Neuronal stem cell (in vitro differentiated cells): ENCODE measurements around the gene WFS1.

Experiments
- DNase-seq: peaks from one replicate; pipeline ENCODE4 v3.0.0-alpha.2; 2013; ENCODE audit warnings: low spot score
- H2AFZ ChIP-seq: one replicate; pipeline ENCODE4 v1.6.1; 2013; ENCODE audit warnings: mild to moderate bottlenecking, low read length, inconsistent platforms
- H2AK5ac ChIP-seq: 2 replicates; pipeline ENCODE4 v1.6.1; 2013; ENCODE audit warnings: low read depth, mild to moderate bottlenecking, inconsistent platforms, low read length, moderate library complexity, mixed read lengths
- H2BK120ac ChIP-seq: 2 replicates; pipeline ENCODE4 v1.6.1; 2013; ENCODE audit warnings: low read depth, mild to moderate bottlenecking, inconsistent platforms, low read length, moderate library complexity, mixed read lengths
- H2BK12ac ChIP-seq: one replicate; pipeline ENCODE4 v1.6.1; 2013; ENCODE audit warnings: low read length, inconsistent platforms
- H2BK15ac ChIP-seq: 2 replicates; pipeline ENCODE4 v1.6.1; 2013; ENCODE audit warnings: mild to moderate bottlenecking, low read length, inconsistent platforms, mixed read lengths
- H2BK5ac ChIP-seq: one replicate; pipeline ENCODE4 v1.6.1; 2013; ENCODE audit warnings: inconsistent platforms, mild to moderate bottlenecking, low read length, moderate library complexity
- H3K14ac ChIP-seq: one replicate; pipeline ENCODE4 v1.6.1; 2013; ENCODE audit warnings: low read length, inconsistent platforms
- H3K18ac ChIP-seq: 2 replicates; pipeline ENCODE4 v1.6.1; 2013; ENCODE audit warnings: low read length, inconsistent platforms
- H3K23ac ChIP-seq: 2 replicates; pipeline ENCODE4 v1.6.1; 2013; ENCODE audit warnings: low read depth, mild to moderate bottlenecking, mixed read lengths, low read length, inconsistent platforms; ENCODE audit not compliant: poor library complexity
- H3K27ac ChIP-seq: replicated peaks from 3 replicates; pipeline ENCODE4 v1.5.1; 2013; ENCODE audit warnings: low read length, inconsistent platforms
- H3K27me3 ChIP-seq, 3 experiments: 2 replicates each; pipeline ENCODE4 v1.6.1; 2013; ENCODE audit warnings: low read length in 3 of 3, mild to moderate bottlenecking in 2 of 3, inconsistent platforms in 1 of 3, low read depth in 1 of 3, mixed read lengths in 1 of 3, moderate library complexity in 1 of 3; ENCODE audit not compliant: control insufficient read depth in 3 of 3, insufficient read depth in 3 of 3
- H3K36me3 ChIP-seq, 2 donors: replicated peaks in 1 of 2; 2 replicates each; pipeline ENCODE4 v1.6.1; 2013; ENCODE audit warnings: low read length in 2 of 2; ENCODE audit not compliant: control insufficient read depth in 2 of 2, insufficient read depth in 2 of 2
- H3K4ac ChIP-seq: 2 replicates; pipeline ENCODE4 v1.6.1; 2013; ENCODE audit warnings: inconsistent platforms, mild to moderate bottlenecking, low read length, moderate library complexity
- H3K4me1 ChIP-seq, 2 donors: 1 replicate in 1 of 2; 2 replicates in 1 of 2; pipeline ENCODE4 v1.6.1; 2013; ENCODE audit warnings: low read length in 2 of 2, low read depth in 1 of 2; ENCODE audit not compliant: control insufficient read depth in 2 of 2, insufficient read depth in 1 of 2
- H3K4me2 ChIP-seq: one replicate; pipeline ENCODE4 v1.6.1; 2013; ENCODE audit warnings: mild to moderate bottlenecking, low read length, inconsistent platforms; ENCODE audit not compliant: insufficient read depth, poor library complexity, severe bottlenecking
- H3K4me3 ChIP-seq, 2 donors: 2 replicates each; pipeline ENCODE4 v1.5.1; 2013; ENCODE audit warnings: low read length in 2 of 2, mild to moderate bottlenecking in 2 of 2, inconsistent platforms in 1 of 2, moderate library complexity in 1 of 2
- H3K79me1 ChIP-seq: one replicate; pipeline ENCODE4 v1.6.1; 2013; ENCODE audit warnings: low read depth, mild to moderate bottlenecking, inconsistent platforms, low read length, moderate library complexity
- H3K9ac ChIP-seq: one replicate; pipeline ENCODE4 v1.6.1; 2013; ENCODE audit warnings: mild to moderate bottlenecking, low read depth, low read length, inconsistent platforms; ENCODE audit not compliant: poor library complexity
- H3K9me3 ChIP-seq, 2 donors: replicated peaks in 1 of 2; 2 replicates each; pipeline versions ENCODE3 to v1.6.1; 2013; ENCODE audit warnings: low read length in 2 of 2, mild to moderate bottlenecking in 2 of 2, inconsistent platforms in 1 of 2, low read depth in 1 of 2, mixed read lengths in 1 of 2, moderate library complexity in 1 of 2; ENCODE audit not compliant: control insufficient read depth in 2 of 2, insufficient read depth in 1 of 2
- H4K8ac ChIP-seq: one replicate; pipeline ENCODE4 v1.6.1; 2013; ENCODE audit warnings: low read depth, mild to moderate bottlenecking, inconsistent platforms, low read length, moderate library complexity
- H4K91ac ChIP-seq: one replicate; pipeline ENCODE4 v1.6.1; 2013; ENCODE audit warnings: low read length, low read depth, mild to moderate bottlenecking, inconsistent platforms; ENCODE audit not compliant: poor library complexity
- WGBS, 2 donors: extraction: QIAGEN DNeasy Blood & Tissue Kit; methylation state at CpG; one replicate each; pipeline ENCODE4 v1.1.7; 2013; ENCODE audit warnings: missing lambda C conversion rate in 2 of 2, mixed read lengths in 1 of 2; ENCODE audit not compliant: insufficient read length in 2 of 2, insufficient replicate concordance in 1 of 2; ENCODE audit errors: extremely low coverage in 2 of 2; 5-methylcytosine and 5-hydroxymethylcytosine counted together

The WFS1 gene

DNA sequence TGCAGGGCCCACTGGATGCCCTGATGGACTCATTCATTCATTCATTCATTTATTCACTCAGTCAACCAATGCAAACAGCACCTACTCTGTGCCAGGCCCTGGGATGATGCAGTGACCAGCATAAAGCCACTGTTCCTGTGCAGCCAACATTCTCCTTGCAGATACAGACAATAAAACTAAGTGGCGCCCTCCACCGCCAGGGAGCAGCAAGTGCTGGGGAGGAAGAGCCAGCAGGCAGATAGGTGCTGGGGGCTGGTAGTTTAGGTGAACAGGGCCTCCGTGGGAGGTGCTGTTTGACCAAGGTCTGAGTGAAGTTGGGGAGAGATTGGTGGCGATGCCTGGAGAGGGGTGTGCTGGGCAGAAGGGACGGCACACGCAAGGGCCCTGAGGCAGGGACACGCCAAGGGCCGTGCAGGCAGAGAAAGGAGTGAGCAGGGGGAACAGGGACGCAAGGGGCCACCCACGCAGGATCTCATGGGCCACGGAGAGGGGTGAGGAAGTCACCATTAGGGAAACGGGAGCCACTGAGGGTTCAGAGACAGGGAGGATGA lies 65.5 kb downstream of the WFS1 start:
- Histone ChIP-seq H4K91ac (no peak overlapping the region), H3K4me1 (peaks cover 0 to 3% of the 10 kb centered on the region in 2 donors), H2BK12ac (no peak overlapping the region), H4K8ac (no peak overlapping the region), H3K79me1 (no peaks in the 10 kb centered on the region), H2BK120ac (no peak overlapping the region), H3K4me2 (no peak overlapping the region), H3K27me3 (peaks cover 0 to 17% (median 0%) of the 10 kb centered on the region in 3 experiments), H3K4me3 (no peak overlapping the region), H2BK15ac (no peak overlapping the region), H3K36me3 (no peaks in the 10 kb centered on the region), H2AFZ (no peak overlapping the region), H3K4ac (no peak overlapping the region), H3K9ac (peak overlapping the region; percentile 10), H2BK5ac (no peak overlapping the region), H3K14ac (peak overlapping the region; percentile 25), H3K9me3 (peaks cover 3 to 6% of the 10 kb centered on the region in 2 donors), H3K27ac (no peak overlapping the region), H2AK5ac (no peak overlapping the region), H3K23ac (peak overlapping the region; percentile 3), H3K18ac (peak overlapping the region; percentile 22)
- WGBS, 2 donors = no CpG with 5 or more reads among the region's 12 CpGs
- no peak for DNase-seq

DNA sequence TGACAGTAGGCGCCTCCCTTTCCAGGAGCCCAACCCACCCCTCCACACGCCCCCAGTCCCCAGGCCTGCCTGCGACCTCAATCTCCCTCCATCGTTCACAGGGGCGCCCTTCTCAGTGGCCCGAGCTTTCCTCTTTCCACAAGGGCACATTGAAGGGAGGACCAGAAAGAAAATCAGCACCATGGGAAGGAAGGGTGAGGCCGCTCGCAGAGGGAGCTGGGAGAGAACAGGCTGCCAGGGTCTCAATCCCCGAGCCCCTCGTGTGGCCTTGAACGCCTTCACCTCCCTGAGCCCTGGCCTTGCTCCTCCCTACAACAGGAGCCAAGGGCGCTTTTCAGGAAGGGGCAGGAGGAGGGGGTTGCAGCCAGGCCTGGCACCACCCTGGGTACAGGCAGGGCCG lies 66.5 kb downstream of the WFS1 start:
- Histone ChIP-seq H3K4me1 (peaks cover 0 to 3% of the 10 kb centered on the region in 2 donors), H3K14ac (no peak overlapping the region), H2AFZ (no peak overlapping the region), H3K79me1 (no peaks in the 10 kb centered on the region), H3K9me3 (peaks cover 3 to 6% of the 10 kb centered on the region in 2 donors), H3K36me3 (no peaks in the 10 kb centered on the region), H4K8ac (no peak overlapping the region), H3K4ac (no peak overlapping the region), H2BK120ac (no peak overlapping the region), H3K4me3 (no peak overlapping the region), H3K4me2 (no peak overlapping the region), H2BK5ac (no peak overlapping the region), H3K27me3 (peaks cover 0 to 17% (median 0%) of the 10 kb centered on the region in 3 experiments), H2AK5ac (no peak overlapping the region), H3K23ac (no peak overlapping the region), H3K18ac (peak overlapping the region; percentile 68), H2BK15ac (no peak overlapping the region), H3K27ac (no peak overlapping the region), H3K9ac (no peak overlapping the region), H2BK12ac (no peak overlapping the region), H4K91ac (no peak overlapping the region)
- no peak for DNase-seq
- WGBS, 2 donors = no CpG with 5 or more reads among the region's 13 CpGs

DNA sequence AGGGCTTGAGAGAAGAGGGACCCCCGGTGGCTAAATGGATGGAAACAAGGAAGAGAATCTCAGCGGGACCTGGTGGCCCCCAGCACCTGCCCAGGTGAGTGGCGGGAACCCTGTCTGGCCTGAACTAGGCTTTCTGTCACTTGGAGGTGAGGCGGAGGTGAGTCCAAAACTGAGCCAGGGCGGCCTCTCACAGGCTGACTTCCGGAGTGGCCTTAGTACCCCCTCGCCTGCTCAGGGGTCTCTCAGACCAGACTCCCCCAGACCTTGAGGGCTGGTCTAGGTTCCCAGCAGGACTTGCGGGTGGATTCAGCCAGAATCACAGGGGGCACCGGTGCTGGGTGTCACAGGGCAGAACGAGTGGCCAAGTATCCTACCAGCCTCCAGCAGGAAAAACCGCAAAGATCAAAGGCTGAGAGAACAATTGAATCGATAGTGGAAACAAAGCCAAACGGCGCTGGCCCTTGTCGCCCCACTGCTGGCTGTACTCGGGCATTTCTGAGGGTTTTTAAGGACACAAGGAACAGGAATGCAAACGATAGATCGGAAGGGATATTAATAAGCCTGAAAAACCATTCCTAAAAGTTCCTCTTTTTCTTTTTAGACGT lies 67.8 kb downstream of the WFS1 start:
- DNase-seq = no peak
- WGBS, 2 donors = no CpG with 5 or more reads among the region's 19 CpGs

GRCh38 chr4:6338175-6338950 lies 68.7 kb downstream of the WFS1 start:
- Histone ChIP-seq H3K18ac (peak overlapping the region; percentile 49), H2BK5ac (no peak overlapping the region), H3K9me3 (peaks cover 3 to 4% of the 10 kb centered on the region in 2 donors), H3K9ac (no peak overlapping the region), H3K36me3 (no peaks in the 10 kb centered on the region), H3K14ac (peak overlapping the region; percentile 31), H3K4me3 (no peak overlapping the region), H3K4me2 (no peak overlapping the region), H2BK15ac (no peak overlapping the region), H3K27me3 (peaks cover 0 to 25% (median 0%) of the 10 kb centered on the region in 3 experiments), H2AFZ (no peak overlapping the region), H3K4ac (no peak overlapping the region), H3K4me1 (peaks cover 0 to 3% of the 10 kb centered on the region in 2 donors), H4K91ac (peak overlapping the region; percentile 69), H4K8ac (no peak overlapping the region), H2BK12ac (no peak overlapping the region), H2BK120ac (peak overlapping the region; percentile 50), H3K27ac (no peak overlapping the region), H3K23ac (no peak overlapping the region), H3K79me1 (no peaks in the 10 kb centered on the region), H2AK5ac (no peak overlapping the region)
- WGBS, 2 donors = no CpG with 5 or more reads among the region's 14 CpGs
- no peak for DNase-seq

More for the DNA sequence above, 67.8 kb downstream of the WFS1 start:
- no peak overlapping the region for H4K91ac ChIP-seq
- H3K27ac ChIP-seq = no peak overlapping the region
- no peak overlapping the region for H3K9ac ChIP-seq
- H3K4me3 ChIP-seq = no peak overlapping the region
- H2BK15ac ChIP-seq = no peak overlapping the region
- no peak overlapping the region for H2AFZ ChIP-seq
- H3K23ac ChIP-seq = no peak overlapping the region
- H2BK12ac ChIP-seq = no peak overlapping the region
- H2AK5ac ChIP-seq = peak overlapping the region; percentile 2
- no peaks in the 10 kb centered on the region for H3K36me3 ChIP-seq
- no peak overlapping the region for H3K4ac ChIP-seq
- no peak overlapping the region for H2BK5ac ChIP-seq
- H3K27me3 ChIP-seq = peaks cover 0 to 21% (median 0%) of the 10 kb centered on the region in 3 experiments
- H3K79me1 ChIP-seq = no peaks in the 10 kb centered on the region
- no peak overlapping the region for H2BK120ac ChIP-seq
- no peak overlapping the region for H3K18ac ChIP-seq
- no peak overlapping the region for H3K4me2 ChIP-seq
- no peak overlapping the region for H4K8ac ChIP-seq
- peaks cover 0 to 3% of the 10 kb centered on the region in 2 donors for H3K4me1 ChIP-seq
- no peak overlapping the region for H3K14ac ChIP-seq
- peaks cover 3 to 4% of the 10 kb centered on the region in 2 donors for H3K9me3 ChIP-seq
